Epithelial cell of esophagus (primary cell): ENCODE measurements around the gene MRPS17.

Source experiments
- DNase-seq: peaks from one replicate; pipeline ENCODE4 v3.0.0; 2010; ENCODE audit warnings: low read depth
- H3K4me3 ChIP-seq: 2 replicates; pipeline ENCODE4 v1.5.1; 2011; ENCODE audit warnings: mild to moderate bottlenecking, low read length, control low read depth
- TF ChIP-seq, protein P1 (sequence below): IDR thresholded peaks from 2 replicates; pipeline ENCODE4 v1.5.1; 2011; ENCODE audit warnings: low read depth, mild to moderate bottlenecking, low read length, control low read depth, inconsistent platforms; ENCODE audit not compliant: insufficient read depth; ENCODE audit errors: missing control alignments

Gene MRPS17

DNA sequence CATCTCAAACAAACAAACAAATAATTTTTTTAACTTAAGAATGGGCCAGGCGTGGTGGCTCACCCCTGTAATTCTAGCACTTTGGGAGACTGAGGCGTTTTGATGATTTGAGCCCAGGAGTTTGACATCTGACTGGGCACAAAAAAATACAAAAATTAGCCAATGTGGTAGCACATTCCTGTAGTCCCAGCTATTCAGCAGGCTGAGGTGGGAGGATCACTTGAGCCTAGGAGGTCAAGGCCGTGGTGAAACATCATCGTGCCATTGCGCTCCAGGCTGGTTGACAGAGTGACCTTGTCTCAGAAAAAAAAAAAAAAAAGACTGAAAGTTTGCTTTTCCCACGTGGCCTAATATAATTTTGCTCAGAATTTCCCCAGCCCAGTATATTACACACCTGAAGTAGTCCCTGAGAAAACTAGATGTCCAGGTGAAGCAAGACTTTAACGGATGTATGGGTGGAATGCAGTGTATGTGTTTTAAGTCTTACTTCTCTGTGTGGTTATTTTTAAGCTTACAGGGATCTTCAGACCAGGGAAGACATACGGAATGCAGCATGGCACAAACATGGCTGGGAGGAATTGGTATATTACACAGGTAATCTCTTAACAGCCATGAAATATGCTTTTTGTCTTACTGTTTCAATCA, 45.3 kb downstream of the MRPS17 start:
- TF ChIP-seq, protein P1, sequence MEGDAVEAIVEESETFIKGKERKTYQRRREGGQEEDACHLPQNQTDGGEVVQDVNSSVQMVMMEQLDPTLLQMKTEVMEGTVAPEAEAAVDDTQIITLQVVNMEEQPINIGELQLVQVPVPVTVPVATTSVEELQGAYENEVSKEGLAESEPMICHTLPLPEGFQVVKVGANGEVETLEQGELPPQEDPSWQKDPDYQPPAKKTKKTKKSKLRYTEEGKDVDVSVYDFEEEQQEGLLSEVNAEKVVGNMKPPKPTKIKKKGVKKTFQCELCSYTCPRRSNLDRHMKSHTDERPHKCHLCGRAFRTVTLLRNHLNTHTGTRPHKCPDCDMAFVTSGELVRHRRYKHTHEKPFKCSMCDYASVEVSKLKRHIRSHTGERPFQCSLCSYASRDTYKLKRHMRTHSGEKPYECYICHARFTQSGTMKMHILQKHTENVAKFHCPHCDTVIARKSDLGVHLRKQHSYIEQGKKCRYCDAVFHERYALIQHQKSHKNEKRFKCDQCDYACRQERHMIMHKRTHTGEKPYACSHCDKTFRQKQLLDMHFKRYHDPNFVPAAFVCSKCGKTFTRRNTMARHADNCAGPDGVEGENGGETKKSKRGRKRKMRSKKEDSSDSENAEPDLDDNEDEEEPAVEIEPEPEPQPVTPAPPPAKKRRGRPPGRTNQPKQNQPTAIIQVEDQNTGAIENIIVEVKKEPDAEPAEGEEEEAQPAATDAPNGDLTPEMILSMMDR, result no peak
- H3K4me3 ChIP-seq, result no peak overlapping the region
- DNase-seq, result no peak

DNA sequence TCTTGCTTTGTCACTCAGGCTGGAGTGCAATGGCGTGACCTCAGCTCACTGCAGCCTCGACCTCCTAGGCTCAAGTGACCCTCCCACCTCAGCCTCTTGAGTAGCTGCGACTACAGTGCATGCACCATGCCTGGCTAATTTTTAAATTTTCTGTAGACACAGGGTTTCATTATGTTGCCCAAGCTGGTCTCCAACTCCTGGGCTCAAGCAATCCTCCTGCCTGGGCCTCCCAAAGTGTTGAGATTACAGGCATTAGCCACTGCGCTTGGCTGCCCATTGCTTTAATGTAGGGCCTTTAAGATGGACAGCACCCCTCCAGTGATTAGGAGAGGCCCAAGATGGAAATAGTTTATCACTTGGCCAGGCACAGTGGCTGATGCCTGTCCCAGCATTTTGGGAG, 52.1 kb downstream of the MRPS17 start:
- TF ChIP-seq, protein P1, result no peak
- no peak for DNase-seq
- no peak overlapping the region for H3K4me3 ChIP-seq
